Uterus (tissue), 2 donors: ENCODE results near the gene EXOC4.

Experiments
- POLR2A ChIP-seq, 2 donors: fragments of 450-650 bp; IDR thresholded peaks; one replicate each; pipeline ENCODE4 v1.6.1; 2016; ENCODE audit warnings: antibody characterized with exemption in 2 of 2, mild to moderate bottlenecking in 1 of 2, moderate library complexity in 1 of 2
- TF ChIP-seq, protein P1 (sequence below), 4 experiments: fragments of 200-600 bp in 2 of 4; fragments of 450-650 bp in 2 of 4; sonication (generic) in 2 of 4; IDR thresholded peaks; one replicate each; pipeline ENCODE4 v1.5.1; 2016 to 2019; ENCODE audit warnings: antibody characterized with exemption in 4 of 4, mild to moderate bottlenecking in 2 of 4, moderate library complexity in 1 of 4

DNA sequence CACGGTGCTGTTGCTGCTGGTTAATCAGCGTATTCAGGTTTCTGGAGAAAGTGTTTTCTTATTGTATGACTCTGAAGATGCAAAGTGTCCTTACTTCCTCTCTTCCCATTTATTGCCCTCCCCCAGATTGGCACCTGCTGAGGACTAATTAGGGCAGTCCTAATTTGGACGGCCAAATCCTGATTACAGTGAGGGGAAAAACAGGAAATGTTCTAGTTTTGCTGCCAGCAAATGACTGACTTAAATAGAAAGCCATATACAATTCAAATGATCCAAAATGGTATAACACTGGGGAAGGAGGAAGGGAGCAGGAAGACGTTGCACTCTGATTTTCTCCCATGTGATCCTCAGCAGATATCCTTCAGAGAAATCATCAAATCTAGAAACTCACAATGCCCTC lies 651.9 kb downstream of the EXOC4 start:
- TF ChIP-seq, protein P1, sequence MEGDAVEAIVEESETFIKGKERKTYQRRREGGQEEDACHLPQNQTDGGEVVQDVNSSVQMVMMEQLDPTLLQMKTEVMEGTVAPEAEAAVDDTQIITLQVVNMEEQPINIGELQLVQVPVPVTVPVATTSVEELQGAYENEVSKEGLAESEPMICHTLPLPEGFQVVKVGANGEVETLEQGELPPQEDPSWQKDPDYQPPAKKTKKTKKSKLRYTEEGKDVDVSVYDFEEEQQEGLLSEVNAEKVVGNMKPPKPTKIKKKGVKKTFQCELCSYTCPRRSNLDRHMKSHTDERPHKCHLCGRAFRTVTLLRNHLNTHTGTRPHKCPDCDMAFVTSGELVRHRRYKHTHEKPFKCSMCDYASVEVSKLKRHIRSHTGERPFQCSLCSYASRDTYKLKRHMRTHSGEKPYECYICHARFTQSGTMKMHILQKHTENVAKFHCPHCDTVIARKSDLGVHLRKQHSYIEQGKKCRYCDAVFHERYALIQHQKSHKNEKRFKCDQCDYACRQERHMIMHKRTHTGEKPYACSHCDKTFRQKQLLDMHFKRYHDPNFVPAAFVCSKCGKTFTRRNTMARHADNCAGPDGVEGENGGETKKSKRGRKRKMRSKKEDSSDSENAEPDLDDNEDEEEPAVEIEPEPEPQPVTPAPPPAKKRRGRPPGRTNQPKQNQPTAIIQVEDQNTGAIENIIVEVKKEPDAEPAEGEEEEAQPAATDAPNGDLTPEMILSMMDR (IDR thresholded peaks at IDR 0.05): no peak
- no peak for TF ChIP-seq POLR2A (IDR thresholded peaks at IDR 0.05)
